SW 1271 (cell line): Measurements from ENCODE around the gene UBE2H.

Experiments
- DNase-seq, 2 experiments: peaks; one replicate each; lab custom pipeline; 2025; lab: John Stamatoyannopoulos, UW

The UBE2H gene

GRCh38 chr7:129950191-129950932 is 2.4 kb downstream of the UBE2H start:
- DNase-seq = no peak

DNA sequence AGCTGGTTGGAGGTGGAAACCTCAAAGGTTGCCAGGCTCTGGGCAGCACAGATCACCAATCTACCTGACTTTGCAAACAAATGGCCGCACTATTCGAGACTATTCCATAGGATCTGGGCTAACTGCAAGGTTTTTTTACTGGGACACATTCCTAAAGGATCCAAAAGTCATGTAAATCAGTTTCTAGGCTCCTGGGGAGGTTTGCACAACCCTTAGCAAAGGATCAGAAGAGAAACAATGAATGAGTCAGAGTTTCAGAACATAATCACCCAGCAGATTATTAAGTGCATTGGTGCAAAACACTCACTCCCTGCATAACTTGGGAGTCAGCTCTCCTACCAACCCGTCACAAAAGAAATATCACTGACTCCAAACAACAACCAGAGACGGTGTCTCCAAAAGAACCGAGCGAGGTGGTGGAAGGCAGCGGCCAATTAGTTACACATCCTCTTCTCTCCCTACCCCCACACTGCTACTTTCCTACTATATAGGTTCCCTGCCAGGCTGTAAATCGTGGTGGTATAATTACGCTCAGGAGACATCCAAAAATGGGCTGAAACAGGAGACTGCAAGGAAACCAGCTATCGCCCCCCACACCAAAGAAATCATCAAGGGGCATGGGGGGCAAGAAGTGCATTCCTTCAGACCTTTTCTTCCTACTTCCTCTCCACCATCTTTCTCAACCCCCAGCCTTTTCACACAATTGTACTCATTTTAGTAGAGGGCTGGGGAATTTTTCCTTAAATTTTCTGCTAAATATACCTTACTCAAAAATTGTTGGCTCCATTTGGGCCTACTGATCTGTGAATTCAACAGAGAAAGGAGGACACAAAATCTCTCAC is 3.2 kb downstream of the UBE2H start:
- peak in 1 of 2 experiments; percentile 65 for DNase-seq

DNA sequence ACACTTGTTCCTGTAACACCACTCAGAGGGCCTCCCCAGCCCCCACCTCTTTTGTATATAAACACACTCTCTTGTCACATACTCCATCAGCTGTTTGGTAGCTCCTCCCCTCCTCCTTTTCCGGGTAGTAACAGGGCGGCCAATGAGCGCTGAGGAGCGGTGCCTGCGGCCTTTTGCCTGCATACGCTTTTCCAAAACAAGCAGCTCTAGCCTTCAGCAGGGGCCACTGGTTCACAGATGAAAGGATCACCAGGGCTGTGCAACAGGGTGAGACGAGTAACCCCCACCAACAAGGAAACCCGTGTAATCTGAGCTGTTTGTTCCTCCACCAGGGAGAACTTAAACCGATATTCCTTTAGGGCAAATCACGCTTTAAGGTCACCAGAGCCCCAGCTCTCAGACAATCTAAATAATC is 3.9 kb downstream of the UBE2H start:
- peak; percentile 48 to 93 for DNase-seq

DNA sequence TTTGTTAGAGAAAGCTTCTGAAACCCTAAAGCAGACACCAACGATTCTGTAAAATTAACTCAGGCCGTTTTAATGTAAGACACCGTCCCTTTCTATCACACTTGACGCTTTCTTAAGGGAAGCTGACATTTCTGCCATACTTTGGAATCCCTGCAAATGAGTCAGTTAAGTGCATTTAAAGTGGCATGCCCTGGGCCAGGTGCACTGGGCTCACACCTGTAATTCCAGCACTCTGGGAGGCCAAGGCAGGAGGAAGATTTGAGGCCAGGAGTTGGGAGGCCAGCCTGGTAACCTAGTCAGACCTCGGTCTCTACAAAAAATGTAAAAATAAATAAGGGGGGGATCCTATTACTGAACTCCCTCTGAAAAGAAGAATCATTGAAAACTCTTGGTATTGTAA is 4.4 kb downstream of the UBE2H start:
- no peak for DNase-seq

DNA sequence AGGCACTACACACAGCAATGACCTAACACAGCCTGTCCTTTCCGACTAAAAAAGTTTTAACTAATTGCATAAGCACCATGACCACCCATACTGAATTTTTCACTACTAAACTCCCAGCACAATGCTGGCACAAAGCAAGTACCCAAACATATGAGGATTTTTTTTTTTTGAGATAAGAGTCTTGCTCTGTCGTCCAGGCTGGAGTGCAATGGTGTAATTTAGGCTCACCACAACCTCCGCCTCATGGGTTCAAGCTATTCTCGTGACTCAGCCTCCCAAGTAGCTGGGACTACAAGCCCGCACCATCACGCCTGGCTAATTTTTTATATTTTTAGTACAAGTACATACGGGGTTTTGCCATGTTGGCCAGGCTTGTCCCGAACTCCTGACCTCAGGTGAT is 5.1 kb downstream of the UBE2H start:
- DNase-seq = no peak

- no peak for DNase-seq
Measured at GRCh38 chr7:129947049-129947448, 5.7 kb downstream of the UBE2H start.

- no peak for DNase-seq
Measured at GRCh38 chr7:129946282-129946681, 6.5 kb downstream of the UBE2H start.

DNA sequence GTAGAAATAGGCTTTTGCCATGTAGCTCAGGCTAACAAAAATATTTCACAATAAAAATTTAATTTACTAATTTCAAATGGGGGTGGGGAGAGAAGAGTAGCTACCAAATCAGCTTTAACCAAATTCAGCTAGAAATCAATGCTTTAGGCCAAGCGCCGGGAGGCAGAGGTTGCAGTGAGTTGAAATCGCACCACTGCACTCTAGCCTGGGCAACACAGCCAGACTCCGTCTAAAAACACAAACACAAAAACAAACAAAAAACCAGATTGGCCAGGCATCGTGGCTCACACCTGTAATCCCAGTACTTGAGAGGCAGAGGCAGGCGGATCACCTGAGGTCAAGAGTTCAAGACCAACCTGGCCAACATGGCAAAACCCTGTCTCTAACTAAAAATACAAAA is 9.4 kb downstream of the UBE2H start:
- DNase-seq = no peak

DNA sequence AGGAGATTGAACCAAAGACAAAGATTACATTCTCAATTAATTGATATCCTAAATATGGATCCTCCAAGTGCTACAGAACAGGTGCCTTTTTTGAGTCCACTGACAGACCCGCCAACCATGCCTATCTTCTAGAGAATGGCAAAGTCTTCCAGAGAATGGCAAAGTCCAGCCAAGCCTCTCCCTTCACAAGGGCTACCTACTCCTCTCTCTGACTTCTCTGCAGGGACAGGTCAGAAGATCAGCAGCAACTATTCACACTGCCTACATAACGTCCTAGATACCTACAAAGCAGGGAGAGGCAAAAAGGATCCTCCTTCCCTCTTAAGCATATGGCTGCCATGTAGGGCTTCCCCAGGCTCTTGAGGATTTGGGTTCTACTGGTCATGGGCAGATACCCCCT is 12.4 kb downstream of the UBE2H start:
- no peak for DNase-seq

DNA sequence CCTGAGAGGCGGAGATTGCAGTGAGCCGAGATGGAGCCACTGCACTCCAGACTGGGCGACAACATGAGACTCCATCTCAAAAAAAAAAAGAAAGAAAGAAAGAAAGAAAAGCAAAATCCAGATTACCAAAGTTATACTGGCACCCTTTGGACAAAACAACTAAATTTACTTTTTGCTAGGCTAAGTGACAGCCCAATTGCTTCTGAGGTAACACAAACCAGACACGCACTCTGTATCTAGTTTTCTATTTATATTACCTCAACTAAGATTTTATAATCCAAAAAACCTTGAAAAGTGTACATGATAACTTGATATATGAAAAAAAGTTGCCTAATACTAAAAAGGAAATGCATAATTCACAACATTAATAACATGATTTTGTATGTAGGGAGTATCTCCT is 12.9 kb downstream of the UBE2H start:
- DNase-seq = no peak

DNA sequence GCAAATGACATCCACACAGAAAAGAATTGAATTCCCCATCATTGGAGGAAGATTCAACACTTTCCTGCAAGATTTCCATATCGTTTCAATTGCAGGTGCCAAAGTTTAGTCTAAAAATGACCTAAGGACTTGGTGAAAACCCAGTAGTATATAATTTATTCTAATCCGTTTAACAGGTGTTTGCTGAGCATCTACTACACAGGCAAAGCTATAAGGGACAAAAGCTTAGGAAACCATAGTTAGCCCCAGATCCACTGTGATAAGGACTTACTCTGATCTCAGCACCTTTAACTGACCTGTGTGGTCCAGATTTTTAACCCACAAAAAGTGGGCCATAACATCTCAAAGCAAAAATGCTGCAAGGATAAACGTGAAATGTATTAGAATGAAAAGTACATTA is 19.1 kb downstream of the UBE2H start:
- DNase-seq = no peak

DNA sequence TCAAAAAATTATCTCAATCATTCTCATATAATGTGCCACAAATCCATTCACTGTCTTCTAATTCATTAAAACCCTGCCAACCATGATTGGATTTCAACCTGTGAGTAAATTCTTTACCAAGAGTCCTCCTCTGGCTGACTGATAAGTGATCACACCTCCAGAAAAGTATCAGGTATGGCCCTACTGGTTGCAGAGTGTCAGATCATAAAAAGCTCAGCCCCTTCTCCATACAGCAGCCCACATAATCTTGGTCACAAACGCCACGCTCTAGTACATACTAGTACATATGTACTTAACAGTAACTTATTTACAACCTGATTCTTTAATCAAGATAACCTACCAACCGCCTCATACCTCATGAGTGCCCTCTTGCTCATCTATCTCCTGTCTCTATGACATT is 26.1 kb downstream of the UBE2H start:
- DNase-seq = no peak

DNA sequence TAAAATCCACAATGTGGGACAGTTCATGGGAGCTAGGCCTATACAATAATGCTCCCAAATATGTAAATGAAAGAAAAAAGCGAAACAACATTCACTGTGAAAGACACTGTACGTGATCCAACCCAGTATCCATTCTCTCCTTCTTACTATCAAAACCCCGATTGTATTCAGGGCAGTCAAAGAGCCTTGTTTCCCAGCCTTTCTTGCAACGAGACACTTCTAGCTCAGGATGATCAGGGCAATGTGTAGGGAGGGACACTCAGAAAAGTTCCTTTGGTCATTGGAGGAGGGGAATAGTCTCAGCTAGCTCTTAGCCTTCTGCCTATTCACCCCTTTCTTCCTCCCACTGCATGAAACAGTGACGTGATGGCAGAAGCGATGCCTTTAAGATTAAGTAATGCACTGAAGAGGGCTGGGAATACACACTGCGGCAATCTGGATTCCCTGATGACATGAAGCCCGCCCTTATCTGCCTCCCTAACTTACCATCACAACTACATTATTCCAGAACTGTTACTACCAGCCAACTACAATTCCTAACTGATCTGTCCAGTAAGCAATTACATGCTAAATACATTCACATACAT is 27.3 kb downstream of the UBE2H start:
- no peak for DNase-seq

DNA sequence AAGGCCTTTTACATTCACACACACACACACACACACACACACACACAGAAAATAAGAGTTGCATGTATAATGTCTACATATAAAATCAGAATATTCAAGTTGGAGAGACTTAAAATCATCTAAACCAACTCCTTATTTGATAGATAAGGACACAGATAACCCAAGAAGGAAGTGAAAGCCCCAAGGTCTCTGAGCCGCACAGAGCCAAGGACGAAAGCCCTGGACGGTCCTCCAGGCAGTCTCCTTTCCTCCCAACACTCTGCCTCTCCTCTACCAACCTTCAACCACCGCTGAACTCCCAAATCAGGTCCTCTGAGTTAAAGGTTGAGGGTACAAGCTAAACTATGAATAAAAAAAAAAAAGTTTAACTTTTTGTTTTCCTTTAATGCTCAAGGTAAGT is 28.2 kb downstream of the UBE2H start:
- DNase-seq = no peak

DNA sequence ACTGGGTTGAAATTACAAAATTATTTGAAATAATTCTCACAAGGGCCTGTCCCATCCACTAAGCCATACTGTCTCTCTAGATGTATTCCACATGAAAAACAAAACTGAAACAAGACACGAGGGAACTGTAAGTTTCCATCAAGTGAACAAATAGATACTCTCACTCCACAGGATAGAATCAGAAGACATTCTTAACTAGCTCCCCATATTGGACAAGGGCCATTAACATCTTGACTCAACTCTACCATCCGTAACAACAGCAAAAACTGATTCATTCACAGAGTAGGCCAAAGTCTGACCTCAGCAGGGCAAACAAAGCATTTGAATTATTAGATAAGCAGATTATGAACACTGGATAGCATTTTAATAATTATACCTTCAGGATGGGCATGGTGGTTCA is 29.1 kb downstream of the UBE2H start:
- no peak for DNase-seq

- no peak for DNase-seq
Measured at GRCh38 chr7:129919492-129919891, 33.3 kb downstream of the UBE2H start.

DNA sequence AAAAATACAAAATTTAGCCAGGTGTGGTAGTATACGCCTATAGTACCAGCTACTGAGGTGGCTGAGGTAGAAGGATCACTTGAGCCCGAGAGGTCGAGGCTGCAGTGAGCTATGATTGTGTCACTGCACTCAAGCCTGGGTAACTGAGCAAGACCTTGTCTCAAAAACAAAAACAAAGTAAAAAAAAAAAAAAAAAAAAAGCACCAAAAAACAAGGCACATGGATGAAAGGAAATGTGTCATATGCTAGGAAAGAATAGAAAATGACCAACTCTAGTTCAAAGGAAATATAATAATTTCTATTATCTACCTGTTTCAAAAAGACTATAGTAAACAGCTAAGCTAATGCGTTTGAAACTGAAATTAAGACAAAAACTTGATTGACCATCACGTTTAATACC is 33.8 kb downstream of the UBE2H start:
- no peak for DNase-seq

DNA sequence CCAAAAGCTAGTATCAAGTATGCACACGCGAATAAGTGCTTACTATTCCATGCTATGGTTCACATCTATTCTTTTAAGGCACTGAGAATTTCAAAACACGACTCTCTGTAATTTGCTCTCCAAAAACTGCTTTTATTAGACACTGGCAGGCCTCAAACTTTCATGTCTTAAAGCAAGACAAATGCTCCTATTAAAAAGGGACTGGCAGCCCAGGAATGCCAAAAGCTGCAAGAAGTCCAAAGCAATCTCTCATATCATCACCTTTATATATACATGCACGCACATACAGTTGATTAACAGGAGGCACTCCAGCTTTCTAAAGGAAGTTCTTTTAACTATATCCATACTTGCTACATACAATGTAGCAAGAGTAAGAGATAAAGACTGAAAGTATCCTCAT is 34.8 kb downstream of the UBE2H start:
- DNase-seq = no peak

DNA sequence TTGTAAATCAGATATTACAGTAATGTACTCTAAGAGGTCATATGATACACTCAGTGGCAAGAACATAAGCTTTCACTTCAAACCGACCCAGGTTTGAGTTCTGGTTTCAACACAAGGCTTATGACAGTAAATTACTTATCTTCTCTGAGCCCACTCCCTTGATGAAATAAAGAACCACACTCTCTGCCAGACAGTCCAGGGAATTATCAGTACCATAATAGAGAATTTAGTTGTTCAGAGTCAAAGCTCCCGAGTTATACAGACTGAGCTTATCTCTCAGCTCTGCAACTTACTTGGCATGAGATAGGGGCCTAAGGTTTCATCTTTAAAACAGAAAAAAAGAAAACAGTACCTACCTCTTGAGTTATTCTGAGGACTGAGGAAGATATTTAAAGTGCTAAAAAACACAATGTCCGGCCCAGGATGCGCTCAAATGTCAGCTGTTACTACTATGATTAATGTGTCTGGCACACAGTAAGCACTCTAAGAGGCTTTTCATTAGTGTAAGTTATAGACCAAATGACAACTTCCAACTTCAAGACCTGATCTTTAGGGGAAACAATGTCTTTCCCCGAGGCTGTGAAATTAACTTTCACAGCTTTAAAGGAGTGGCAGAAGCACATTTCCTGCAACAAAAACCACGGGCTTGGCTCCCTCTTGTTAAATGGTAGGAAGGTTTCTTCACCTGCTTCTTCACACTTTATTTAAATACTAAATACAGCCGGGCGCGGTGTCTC is 38.1 kb downstream of the UBE2H start:
- no peak for DNase-seq

- DNase-seq = no peak
Measured at GRCh38 chr7:129913428-129913827, 39.3 kb downstream of the UBE2H start.

- no peak for DNase-seq
Measured at GRCh38 chr7:129911790-129912189, 41.0 kb downstream of the UBE2H start.

- no peak for DNase-seq
Measured at GRCh38 chr7:129909669-129910068, 43.1 kb downstream of the UBE2H start.
